ENCODE results near the gene TRANK1.

Gene TRANK1

GRCh38 chr3:36871379-36872126, 73.3 kb downstream of the TRANK1 start:
- peak in 1 of 42 donors; percentile 37 for DNase-seq
- intact Hi-C loops (cut with DNase I), result loop anchor here (5.0 kb wide), 1 partner anchor 139 kb away; no protein-coding TSS in a partner anchor

GRCh38 chr3:36868614-36869436, 76.0 kb downstream of the TRANK1 start:
- DNase-seq, result peak in 39 of 42 donors; percentile 25 to 86 (median 61)
- intact Hi-C loops (cut with DNase I), result no loop called here

- intact Hi-C loops (cut with DNase I), result no loop called here
- peak in 7 of 42 donors; percentile 13 to 53 (median 27) for DNase-seq
Observed at GRCh38 chr3:36867810-36868209, 77.0 kb downstream of the TRANK1 start.

GRCh38 chr3:36866368-36866767, 78.5 kb downstream of the TRANK1 start:
- intact Hi-C loops (cut with DNase I), result no loop called here
- no peak for DNase-seq

- no peak for DNase-seq
- intact Hi-C loops (cut with DNase I), result no loop called here
Observed at GRCh38 chr3:36864180-36865053, 80.4 kb downstream of the TRANK1 start.

GRCh38 chr3:36862076-36862755, 82.6 kb downstream of the TRANK1 start:
- DNase-seq, result no peak
- intact Hi-C loops (cut with DNase I), result no loop called here

GRCh38 chr3:36859494-36859893, 85.4 kb downstream of the TRANK1 start:
- intact Hi-C loops (cut with DNase I), result no loop called here
- peak in 39 of 42 donors; percentile 14 to 82 (median 52) for DNase-seq

GRCh38 chr3:36852071-36852470, 92.8 kb downstream of the TRANK1 start:
- DNase-seq, result no peak
- intact Hi-C loops (cut with DNase I), result no loop called here

GRCh38 chr3:36850743-36851142, 94.1 kb downstream of the TRANK1 start:
- intact Hi-C loops (cut with DNase I), result no loop called here
- no peak for DNase-seq

- intact Hi-C loops (cut with DNase I), result no loop called here
- no peak for DNase-seq
Observed at GRCh38 chr3:36846406-36846805, 98.4 kb downstream of the TRANK1 start.

- intact Hi-C loops (cut with DNase I), result no loop called here
- DNase-seq, result peak in 41 of 42 donors; percentile 24 to 78 (median 56)
Observed at GRCh38 chr3:36843065-36844051, 101.5 kb downstream of the TRANK1 start.

- DNase-seq, result no peak
- intact Hi-C loops (cut with DNase I), result no loop called here
Observed at GRCh38 chr3:36842275-36842674, 102.6 kb downstream of the TRANK1 start.

- no peak for DNase-seq
- intact Hi-C loops (cut with DNase I), result no loop called here
Observed at GRCh38 chr3:36840453-36840921, 104.4 kb downstream of the TRANK1 start.

GRCh38 chr3:36837089-36837488, 107.8 kb downstream of the TRANK1 start:
- no peak for DNase-seq
- intact Hi-C loops (cut with DNase I), result no loop called here

GRCh38 chr3:36833160-36833814, 111.6 kb downstream of the TRANK1 start:
- intact Hi-C loops (cut with DNase I), result no loop called here
- DNase-seq, result peak in 1 of 42 donors; percentile 38

GRCh38 chr3:36832406-36832805, 112.4 kb downstream of the TRANK1 start:
- intact Hi-C loops (cut with DNase I), result no loop called here
- peak in 5 of 42 donors; percentile 8 to 48 (median 26) for DNase-seq

- peak in 1 of 42 donors; percentile 39 for DNase-seq
- intact Hi-C loops (cut with DNase I), result no loop called here
Observed at GRCh38 chr3:36827133-36827532, 117.7 kb downstream of the TRANK1 start.
